Measurements from ENCODE around the gene FAM163B.
"Not testable (repeated sequence)": the region's sequence is repeated elsewhere in the genome, so short reads cannot be mapped to it uniquely, and the experiment has no call there.

Gene FAM163B

DNA sequence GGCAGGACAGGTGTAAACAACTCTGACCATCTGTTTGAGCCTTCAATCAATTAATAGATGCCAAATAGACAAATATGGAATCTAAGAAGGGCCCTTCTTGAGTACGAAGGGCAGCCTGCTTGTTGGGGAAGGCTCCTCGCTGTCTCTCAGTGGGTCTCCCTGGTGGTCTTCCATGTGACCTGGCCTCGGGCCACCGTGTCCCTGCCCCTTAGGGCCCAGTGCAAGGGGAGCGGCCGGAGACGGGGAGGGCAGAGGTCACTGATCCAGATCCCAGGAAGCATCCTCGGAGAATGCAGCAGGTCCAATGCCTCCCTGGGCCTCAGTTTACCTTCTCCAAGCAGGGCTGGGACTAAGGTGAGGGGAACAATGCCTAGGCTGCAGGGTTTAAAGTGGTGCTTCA lies 29.5 kb upstream of the FAM163B start:
- no peak for DNase-seq

DNA sequence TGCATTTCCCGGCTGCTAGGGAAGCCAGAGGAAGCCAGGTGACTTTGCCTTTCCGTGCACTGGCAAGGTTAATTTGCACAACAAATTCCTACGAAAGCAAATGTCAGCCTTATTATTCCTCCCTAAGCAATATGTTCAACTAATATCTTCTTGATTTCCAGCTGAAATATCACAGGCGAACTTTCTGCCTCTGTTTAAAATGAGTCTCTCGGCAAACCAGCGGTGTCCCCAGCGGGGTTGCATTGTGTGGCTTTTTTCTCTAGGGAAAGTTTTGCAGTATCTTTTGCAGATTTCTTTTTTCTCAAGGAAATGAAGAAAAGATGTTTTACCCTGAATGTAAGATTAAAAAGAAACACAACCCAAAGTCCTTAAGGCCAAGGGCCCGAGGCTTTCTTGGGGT lies 28.9 kb upstream of the FAM163B start:
- DNase-seq: no peak

GRCh38 chr9:133637451-133638055 lies 28.4 kb upstream of the FAM163B start:
- DNase-seq: no peak

DNA sequence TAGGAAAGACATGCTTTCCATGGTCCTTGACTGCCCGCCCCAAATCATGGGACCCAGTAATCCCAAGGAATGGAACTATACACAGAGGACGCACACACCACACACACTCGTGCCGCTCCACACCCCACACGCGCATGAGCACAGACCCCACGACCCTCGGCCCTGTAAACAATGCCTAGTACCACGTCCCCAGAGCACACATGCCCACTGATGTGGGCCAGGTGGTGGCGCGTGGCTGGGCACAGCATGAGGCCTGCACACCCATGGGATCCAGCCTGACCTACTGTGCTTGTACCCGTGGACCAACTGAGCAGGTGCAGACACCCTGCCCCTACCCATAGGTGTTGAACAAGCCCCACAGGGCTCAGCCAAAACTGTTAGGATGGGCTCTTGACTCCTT lies 27.7 kb upstream of the FAM163B start:
- no peak for DNase-seq

GRCh38 chr9:133635533-133636531 lies 26.6 kb upstream of the FAM163B start, which contains the start of gene DBH:
DBH (plus strand) TSS chr9:133636363; CDS start chr9:133636372, 9 bp downstream.
- no peak for DNase-seq

- no peak for DNase-seq
These were observed 25.9 kb upstream of the FAM163B start for GRCh38 chr9:133635098-133635497.

GRCh38 chr9:133634081-133634691 lies 25.0 kb upstream of the FAM163B start:
- DNase-seq: no peak

GRCh38 chr9:133633681-133634080 lies 24.5 kb upstream of the FAM163B start:
- no peak for DNase-seq

DNA sequence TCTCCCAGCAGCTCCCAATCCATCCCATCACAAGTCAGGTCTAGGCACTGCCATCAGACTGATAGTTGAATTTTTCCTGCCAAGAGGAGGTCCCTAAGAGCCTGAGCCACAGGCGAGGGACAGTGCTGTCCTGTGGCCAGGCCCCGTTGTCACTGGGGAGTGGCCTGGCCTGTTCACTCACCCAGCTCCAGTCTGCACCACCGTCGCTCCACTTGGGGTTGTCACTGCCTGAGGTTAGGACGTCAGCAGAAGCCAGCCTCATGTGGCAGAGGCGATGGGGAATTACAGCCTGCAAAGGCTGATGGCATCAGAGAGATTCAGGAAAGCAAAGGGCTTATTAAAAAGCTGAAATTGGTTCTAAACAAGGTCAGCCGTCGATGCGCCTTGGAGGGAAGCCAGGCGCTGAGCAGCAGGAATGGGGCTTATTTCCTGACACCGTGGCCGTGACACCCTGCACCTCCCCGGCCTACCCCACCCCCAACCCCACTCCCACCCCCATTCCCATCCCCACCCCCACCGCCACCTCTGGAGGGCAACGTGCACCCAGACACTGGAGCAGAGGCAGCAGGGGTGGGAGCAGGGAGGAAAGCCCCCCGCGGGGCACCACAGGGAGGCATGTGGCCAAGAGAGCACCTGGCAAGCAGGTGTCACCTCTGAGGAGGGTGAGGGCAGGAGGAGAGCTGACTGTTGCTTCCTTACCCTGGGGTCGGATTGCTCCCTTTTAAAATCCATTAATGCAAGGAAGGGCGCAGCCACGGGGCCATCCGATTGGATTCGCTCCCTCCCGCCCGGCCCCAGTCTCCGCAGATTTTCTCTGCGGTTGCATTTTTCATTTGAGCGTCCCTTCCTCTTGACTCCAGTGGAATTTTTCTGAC lies 23.9 kb upstream of the FAM163B start:
- DNase-seq: no peak

DNA sequence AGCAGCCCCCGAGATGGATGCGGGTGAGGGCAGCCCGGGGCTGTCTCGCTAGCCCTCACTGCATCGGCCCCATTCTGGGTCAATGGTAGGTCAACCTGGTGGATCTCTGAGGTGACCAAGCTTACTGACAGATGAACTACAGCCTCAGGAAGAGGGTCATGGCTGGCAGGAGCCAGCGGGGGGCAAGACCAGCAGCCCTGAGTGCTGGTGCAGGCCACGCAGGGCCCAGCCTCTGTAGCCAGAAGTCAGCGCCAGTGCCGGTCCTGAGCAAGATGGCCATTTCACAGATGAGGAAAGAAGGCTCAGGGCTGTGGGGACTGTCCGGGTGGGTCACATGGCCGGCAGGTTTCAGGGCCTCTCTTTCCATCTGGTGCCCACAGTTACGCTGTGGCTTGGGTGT lies 21.9 kb upstream of the FAM163B start:
- no peak for DNase-seq

DNA sequence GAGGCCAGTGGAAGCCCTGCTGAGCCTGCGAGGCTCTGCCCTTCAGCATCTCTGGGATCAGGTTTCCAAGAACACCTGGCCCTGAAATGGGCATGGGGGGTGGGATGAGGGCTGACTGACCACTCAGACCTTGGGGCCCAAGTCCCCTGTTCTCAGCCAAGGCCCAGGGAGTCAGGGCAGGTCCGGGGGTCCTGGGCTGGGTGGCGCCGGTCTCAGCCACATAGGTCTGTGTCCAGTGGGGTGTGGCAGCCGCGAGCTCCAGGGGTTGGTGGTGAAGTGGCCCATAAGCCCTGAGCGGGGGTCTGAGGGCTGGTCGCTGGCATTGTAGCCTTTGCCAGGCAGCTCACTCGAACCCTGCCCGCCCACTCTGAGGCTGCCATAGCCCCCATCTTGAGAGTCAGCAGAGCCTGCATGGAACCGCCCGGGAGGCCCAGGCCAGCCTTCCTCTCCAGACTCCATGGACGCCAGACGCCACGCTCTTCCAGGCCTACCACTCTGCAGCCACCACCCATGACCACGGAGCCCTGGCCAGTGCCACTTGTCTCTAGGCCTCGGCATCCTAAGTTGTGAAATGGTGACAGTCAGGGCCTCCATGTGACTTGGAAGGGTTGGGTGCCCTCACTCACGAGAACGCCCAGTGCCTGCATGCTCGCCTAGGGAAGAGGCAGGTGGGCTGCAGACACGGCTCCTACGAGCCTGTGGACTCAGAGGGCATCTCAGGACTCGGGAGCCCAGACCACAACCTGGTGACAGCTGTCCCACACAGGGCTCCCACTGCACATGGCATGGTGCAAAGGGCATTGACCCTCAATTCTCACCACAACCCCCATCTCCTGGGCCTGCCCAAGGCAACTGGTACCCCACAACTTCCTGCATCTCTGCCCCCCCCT lies 20.3 kb upstream of the FAM163B start:
- no peak for DNase-seq

- DNase-seq: no peak
These were observed 19.6 kb upstream of the FAM163B start for GRCh38 chr9:133628766-133629165.

- no peak for DNase-seq
These were observed 18.2 kb upstream of the FAM163B start for GRCh38 chr9:133627341-133627740.

- not testable (repeated sequence) for DNase-seq
These were observed 16.8 kb upstream of the FAM163B start for GRCh38 chr9:133626008-133626407.

- DNase-seq: no peak
These were observed 13.4 kb upstream of the FAM163B start for GRCh38 chr9:133622555-133622954.

- DNase-seq: no peak
These were observed 12.6 kb upstream of the FAM163B start for GRCh38 chr9:133621725-133622267.

DNA sequence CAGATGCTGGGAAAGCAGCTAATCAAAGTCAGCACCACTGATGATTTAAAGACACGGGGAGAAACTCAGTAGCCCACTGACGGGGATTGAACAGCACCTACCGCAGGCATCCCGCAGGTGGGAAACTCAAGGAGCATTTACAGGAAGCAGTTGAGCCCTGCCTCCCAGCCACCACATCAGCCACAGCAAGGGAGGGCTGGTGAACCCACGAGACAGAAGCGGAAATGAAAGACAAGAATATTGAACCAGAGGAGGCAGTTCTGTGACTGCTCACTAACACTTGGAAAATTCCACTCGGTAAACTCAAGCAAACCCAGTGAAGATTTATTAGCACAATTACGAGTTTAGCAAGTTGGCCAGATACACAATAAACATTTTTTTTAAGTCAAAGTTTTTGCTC lies 10.6 kb upstream of the FAM163B start:
- no peak for DNase-seq

GRCh38 chr9:133618726-133619125 lies 9.5 kb upstream of the FAM163B start:
- no peak for DNase-seq

DNA sequence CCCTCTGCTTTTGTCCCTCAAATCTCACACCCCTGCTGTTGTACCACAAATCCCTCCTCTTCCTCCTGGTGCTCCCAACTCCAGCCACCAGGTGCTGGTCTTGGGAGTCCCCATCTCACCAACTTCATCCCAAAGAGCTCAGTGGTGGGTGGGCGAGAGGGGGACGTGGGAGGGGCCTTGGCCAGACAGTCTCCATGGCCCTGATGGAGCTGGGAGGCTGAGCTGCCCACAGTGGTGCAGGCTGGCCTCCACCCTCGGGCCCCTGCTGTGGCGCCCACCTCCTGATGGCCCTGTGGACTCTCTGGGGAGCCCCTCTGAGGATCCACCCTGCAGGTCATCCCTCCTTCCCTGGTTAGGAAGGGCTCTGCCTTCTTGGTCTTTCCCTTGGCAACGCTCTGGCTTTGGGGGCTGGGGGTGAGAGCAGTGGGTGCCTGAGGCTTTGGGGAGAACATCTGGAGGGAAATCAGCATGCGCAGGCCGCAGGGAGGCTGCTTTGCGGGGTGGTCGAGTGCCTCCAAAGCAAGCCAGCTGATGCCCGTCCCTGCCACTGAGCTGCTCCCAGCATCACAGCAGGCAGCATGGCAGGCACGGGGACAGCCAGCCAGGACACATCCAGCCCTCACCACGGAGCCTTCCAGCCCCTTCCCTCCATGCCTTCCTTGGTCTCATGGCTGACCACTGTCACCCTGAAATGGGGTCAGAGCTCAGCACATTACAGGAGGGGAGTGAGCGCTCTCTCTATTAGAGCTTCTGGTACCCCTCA lies 7.6 kb upstream of the FAM163B start:
- DNase-seq: no peak

DNA sequence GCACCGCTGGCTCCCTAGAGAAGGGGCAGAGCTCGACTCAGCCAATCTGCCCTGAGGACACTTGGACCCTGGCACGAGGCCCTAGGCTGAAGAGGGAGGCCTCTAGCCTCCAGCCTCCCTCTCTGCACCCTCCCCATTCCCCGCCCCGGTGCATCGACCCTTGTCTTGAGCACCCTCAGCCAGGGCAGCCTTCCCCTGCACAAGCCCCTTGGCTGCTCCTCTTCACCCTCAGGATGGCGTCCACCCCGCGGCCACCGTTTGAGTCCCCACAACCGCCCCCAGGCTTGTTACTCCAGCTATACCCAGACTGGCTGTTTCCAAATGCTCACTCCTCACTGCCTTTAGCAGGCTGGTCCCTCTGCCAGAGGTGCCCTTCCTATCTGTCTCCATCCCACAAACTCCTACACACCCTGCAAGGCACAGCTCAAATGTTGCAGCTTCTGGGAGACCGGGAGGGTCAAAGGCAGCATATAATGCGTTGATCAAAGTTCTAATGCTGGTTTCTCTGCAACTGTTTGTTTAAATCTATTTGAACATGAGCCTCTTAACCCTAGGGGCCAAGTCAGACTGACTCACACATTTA lies 6.5 kb upstream of the FAM163B start:
- DNase-seq: no peak
